HG03103 (cell line): ENCODE data around the gene NPY5R.

Source experiments
- ATAC-seq: cut with Tn5 transposase; IDR thresholded peaks from one replicate; pipeline ENCODE4 v1.9.1; 2021; ENCODE audit warnings: low read depth; ENCODE audit not compliant: unreplicated experiment

Gene NPY5R

DNA sequence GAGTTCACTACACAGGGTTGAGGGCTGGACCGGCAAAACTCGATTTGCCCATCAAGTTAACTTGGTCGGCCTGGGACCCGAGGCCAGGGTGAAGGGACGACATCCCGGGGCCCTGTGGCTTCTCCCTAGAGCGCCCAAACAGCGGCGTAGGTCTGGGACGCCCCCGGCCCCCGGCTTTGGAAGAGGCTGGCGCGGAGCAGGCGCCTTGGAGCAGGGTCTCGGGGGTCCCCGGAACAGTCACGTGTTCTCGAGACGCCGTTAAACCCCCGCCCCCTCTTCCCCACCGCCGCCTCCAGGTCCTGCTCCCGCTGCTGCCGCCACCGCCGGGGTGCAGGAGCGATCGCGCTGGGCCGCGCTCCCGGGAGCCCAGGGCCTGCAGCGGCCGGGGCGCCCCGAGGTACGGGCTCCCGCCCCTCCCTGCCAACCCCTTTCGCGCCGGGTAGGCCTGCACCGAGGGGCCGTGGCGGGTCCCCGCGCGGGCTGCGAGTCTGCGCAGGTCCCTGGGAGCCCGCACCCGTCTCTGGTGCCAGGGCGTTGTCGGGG is at the start of gene NPY5R:
NPY5R (plus strand) TSS at position 289 of the 543 bp plus-strand sequence. CDS start 6,382 bp downstream, outside the sequence.
- no peak for ATAC-seq

DNA sequence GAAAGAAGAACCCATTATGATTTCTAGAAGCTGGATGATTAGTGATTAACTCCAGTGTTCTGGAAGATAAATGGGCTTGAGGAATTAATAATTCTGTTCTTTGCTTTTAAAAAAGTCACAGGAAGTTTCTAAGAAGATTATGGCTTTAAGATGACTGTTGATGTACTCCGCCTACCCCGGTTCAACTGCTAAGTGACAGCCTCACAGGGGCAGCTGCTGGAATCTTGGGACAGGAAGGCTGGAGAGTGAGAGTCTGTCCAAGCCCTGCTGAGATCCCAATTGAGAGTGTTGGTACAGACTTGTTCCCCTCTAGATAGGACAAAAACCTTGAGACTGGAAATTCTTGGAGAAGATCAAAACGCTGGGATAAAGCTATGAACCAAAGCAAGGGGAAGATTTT is 48.6 kb upstream of the NPY5R start:
- ATAC-seq, result no peak

DNA sequence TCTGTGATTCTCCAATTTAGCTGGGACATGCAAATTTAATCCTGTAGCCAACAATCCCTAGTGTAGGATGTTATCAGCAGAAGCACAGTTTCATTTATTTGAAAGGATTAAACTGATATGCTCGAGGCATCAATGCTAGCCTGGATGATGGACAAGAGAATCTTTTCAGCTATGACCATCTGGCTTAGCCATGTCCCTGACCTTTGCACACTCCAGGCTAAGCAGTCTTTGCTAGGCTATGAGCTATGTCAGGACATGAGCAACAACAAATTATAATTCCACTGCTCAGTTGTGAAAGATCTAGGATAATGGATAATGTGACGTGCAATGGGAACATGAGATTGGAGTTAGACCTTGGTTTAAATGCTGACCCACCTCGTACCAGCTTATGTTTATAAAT is 43.2 kb upstream of the NPY5R start:
- ATAC-seq, result no peak

DNA sequence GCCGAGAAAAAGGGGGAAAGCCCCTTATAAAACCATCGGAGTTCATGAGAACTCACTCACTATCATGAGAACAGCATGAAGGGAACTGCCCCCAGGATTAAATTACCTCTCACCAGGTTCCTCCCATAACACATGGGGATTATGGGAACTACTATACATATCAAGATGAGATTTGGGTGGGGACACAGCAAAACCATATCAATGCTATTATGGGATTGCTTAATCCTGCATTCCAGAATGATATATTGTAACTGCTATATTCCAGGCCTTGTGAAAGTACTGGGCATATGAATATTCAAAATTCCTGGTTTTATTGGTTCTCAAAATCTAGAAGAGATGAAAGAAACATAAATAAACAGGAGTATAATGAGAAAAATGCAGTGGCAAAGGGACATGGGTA is 40.6 kb upstream of the NPY5R start:
- no peak for ATAC-seq

DNA sequence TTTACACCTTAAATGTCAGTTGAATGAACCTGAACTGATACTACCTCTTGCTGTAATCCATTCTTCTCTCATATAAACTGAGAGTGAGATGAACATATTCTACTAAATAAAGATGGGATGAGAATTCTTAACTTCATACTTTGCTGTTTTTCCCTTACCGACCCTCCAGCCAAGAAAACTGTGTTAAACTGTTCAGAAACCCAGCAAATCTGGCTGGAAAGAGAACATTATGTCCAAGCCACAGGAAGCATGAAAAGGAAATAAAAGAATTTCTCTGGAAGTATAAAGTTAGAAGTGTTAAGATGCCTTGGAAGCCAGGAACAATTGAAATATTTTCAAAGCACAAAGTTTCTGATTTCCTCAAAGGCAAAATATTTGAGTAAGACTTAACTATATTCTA is 34.2 kb upstream of the NPY5R start:
- no peak for ATAC-seq

DNA sequence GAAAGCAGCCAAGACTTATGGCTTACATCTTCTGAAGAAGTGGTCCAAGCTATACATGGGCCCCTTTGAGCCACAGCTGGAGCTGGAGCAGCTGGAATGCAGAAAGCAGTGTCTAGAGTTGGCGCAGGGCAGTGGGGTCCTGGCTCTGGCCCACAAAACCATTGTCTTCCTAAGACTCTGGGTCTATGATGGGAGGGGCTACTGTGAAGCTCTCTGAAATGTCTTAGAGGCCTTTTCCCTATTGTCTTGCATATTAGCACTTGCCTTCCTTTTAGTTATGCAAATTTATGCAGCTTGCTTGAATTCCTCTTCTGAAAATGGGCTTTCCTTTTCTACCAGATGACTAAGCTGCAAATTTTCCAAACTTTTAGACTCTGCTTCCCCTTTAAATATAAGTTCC is 26.6 kb upstream of the NPY5R start:
- ATAC-seq, result no peak

DNA sequence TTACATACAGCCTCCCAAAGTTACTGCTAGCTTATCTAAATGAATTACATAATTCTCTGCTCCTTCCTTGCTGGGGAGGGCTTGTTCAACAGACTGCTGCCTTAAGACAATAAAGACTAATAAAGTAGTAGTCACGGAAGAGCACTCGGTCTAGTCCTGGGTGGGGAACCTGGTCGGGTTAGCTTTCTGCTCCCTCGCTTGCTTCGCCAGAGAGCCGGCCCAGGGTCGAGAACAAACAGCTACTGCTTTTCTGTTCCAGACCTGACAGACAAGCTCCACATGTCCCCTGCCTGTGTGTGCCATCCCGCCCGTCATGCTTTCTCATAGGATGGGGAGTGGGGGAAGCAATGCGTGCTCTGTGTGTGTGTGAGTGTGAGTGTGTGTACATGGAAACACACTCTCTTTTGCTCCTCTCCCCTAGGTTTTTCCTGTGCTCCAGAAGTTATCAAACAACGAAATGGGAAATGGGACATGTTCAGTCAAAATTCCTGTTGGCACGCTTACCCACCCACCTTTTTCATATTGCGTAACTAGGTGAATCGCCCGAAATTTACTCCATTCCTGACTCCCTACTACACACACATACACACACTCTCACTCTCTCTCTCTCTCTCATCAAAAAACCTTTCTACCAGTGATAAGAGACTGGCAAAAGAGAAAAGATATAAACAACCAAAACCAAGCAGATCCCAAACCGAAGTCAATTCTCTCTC is 12.6 kb upstream of the NPY5R start:
- no peak for ATAC-seq

DNA sequence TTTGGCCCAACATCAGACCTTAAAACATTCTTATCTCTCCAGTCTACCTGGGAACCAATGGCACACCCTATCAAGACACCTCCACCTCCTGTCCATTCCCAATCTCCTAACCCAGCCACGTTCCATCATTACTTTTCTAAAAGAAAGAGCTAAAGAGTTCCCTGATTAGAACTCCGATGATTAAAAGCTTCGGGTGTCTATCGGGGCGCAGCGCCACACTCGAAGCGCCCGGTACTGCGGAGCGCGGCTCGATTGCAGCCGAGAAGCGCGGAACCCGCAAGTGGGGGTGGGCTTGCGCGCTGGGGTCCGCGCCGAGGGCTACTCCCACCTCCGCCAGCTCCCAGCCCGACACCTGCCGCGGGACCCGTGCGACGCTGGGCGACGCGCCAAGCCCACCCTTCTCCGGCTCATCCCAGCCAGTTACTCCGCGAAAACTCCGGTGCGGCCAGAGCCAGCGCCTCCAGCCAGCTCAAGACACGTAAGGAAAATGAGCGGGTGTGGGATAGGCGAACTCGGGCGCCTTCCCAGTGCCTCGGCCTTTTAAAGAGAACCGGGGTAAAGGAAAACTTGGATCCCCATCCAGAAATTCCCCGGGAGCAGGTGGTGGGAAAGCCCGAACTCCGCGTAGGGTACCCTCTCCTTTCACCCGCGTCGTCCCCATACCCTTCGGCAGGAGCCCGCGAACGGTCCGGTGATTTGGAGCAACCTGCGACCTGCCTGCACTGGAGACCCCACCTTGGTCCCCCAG is 11.9 kb upstream of the NPY5R start:
- ATAC-seq, result no peak

DNA sequence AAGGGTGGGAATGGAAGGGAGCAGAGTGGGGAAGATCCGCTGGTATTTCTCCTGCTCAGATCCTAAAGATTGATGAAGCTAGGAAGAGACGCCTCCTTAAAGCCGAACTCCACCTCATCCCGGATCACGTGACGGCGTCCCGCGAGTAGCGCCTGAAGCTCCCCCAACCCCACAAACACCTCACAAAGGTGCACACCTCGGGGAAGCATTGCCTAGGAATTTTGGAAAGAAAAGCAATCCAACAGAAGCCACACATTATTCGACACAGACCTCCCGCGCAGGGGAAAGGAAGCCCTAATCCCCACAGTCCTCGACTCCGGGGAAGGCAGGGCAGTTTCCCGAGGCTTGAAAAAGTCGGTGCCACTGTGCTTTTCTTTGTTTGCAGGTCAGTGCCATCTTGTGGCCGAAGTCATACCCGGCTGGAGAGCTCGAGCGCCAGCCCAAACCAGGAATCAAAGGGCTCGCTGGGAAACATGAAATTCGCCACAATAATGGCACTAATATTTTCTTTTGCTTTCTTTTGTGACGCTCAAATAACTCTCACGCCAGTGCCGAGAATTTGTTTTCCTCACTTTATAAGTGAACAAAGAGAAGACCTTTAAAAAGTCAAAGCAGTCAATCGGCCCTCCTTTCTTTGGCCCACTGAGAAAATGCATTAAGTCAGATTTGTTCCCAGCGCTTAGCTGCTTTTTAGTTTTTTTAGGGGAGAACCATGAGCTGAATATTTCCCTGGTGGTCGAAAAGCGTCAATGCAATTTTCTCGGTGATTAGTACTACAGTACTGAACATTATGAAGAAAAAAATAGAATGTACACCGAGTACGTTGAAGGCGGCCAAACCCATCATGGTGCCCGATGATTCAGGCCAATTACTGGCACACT is 10.9 kb upstream of the NPY5R start, which contains the start of gene NPY1R:
NPY1R (minus strand) TSS at position 71 of the 881 bp plus-strand sequence. CDS start 6,042 bp downstream, outside the sequence.
- ATAC-seq, result peak; percentile 82

DNA sequence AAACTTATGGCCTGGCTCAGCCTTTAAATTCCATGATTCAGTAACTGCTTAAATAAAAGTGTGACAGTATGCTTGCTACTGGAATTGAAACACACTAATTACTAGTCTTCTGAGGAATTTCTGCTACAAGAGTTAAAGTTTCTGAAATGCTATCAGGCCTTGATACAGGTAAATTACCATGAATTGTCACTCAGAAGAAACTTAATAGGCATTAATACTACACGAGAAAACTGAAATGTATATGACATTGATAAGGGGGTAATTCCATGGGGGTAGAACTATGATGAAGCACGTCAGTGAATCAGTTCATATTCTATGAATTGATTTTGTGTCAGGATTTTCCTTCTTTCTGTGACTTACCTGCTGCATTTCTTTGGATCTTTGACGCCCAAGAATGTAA is 8.3 kb upstream of the NPY5R start:
- ATAC-seq, result no peak

DNA sequence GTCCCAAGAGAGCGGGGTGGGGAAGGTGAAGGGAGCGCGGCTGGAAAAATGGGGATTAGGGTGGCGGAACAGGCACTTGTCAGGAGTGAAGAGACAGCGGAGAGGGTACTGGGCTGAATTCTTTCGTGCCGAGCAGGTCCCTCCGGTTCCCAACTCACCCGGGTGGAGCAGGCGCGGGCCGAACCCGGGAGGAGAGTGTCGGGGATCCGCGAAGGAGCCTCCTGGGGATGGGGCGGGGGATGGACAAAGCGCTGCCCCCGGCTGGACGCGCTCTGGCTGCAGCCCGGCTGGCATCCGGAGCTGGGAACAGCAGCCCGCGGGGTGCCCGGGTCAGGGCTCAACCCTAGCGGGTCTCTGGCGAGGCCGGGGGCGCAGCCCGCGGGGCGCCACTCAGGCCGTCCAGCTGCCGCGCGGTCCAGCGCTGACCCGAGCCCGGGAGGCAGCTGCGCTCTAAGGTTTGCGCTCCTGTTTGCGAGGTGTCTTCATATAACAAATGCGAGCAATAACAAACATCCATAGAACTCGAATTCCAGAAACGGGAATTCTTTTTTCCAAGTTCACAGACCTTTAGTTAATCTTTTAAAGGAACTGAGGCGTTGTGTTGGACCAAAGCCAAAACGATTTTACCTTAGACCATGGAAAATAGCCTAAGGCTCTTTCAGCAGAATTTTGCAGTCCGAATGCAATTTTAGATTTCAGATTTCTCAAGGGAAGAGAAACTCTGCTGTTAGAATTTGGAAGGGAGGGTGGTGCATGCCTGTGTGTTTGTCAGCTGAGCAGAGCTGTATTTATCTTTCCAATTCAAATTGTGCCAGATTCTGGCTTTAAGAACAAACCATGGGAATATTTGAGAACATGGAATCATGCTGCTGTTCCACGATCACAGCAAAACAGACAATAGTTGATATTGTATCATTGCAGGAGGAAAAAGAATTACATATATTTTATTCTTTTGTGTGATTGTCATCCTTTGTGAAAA is 744 bp downstream of the NPY5R start:
- ATAC-seq, result no peak

DNA sequence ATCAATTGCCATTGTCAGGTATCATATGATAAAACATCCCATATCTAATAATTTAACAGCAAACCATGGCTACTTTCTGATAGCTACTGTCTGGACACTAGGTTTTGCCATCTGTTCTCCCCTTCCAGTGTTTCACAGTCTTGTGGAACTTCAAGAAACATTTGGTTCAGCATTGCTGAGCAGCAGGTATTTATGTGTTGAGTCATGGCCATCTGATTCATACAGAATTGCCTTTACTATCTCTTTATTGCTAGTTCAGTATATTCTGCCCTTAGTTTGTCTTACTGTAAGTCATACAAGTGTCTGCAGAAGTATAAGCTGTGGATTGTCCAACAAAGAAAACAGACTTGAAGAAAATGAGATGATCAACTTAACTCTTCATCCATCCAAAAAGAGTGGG is 7.0 kb downstream of the NPY5R start:
- ATAC-seq, result no peak

DNA sequence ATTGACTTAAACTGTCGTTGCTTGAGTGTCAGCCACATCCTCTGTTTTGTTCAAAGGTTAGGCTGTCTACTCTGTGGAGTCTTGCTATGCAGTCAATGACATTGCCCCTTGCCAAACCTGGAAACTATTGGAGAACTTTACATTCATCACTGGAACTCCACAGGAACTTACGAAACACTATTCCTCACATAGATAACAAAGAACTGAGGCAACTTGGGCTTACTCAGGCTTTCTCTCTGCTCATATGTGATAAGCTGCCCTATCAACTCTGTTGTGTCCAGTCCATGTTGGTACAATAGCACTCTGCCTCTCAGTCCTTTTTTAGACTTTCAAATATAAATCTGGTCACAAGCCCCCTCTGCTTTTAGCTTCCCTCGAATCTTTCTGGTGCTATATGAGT is 9.4 kb downstream of the NPY5R start:
- no peak for ATAC-seq

DNA sequence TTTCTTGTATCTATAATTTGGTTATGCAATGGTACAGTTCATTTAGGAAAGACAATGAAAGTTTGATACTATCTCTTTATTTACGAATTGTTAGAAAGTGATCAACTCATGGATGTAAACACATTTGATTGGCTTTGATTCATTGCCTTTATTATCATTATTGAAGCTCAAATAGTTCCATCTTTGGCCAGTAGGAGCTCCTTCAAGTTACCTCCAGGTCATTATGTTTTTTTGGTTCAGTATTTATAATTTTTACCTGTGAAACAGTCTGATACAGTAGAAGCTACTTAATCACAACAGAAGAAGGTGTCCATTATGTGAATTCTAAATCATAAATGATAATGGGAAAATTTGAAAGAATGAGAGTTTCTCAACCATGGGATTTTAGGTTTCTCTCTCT is 12.4 kb downstream of the NPY5R start:
- no peak for ATAC-seq

DNA sequence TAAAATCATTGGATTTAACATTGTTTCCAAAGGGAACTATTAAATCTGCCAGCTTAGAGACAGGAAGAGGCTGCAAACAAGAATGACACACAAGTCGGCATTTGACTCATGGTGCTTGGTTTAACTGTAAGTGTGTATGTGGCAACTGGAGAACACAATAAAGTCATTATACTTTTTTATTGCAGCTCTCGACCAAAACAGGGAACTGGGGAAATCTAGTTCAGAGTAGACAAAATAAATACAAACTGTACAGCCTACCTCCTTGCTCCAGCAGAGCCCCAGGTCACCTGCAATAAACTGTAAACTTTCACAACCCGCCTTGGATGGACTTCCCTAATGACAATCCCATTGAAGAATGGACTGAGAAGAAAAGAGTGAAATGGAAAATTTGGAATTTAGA is 24.0 kb downstream of the NPY5R start:
- ATAC-seq, result no peak

DNA sequence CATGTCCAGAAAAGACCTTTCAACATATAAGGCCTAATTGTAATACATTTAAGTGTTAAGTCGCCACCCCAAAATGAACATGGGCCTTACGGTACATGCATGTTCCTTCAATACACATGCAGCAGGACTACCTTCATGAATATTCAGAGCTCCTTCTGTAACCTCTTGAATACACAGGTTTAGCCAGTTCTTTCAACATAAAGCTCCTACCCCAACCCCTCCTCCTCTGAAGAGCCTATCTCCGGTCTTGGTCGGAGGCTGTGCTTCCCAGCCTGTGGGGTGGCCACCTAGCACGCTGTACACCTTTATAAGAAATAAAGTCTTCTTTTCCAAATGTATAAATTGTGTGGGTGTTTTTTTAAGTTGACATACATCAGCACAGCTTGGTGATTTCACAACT is 28.3 kb downstream of the NPY5R start:
- ATAC-seq, result no peak

DNA sequence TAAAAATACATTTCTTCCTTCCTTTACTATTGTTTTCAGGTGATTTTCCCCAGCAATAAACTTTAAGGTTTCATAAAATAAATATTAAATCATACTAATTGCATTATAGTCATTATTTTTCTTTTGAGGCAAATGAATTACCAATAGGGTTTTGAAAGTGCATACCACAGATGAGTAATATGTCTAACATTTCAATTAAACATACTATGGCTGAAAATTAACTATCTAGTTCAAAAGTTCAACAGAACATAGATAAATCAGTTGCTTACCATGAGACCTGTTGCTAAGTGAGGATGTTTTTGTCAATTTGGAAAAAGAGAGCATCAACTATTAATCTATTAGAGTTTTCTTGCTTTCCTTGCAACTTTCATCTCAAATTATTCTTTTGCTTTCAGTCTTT is 35.0 kb downstream of the NPY5R start:
- ATAC-seq, result no peak

DNA sequence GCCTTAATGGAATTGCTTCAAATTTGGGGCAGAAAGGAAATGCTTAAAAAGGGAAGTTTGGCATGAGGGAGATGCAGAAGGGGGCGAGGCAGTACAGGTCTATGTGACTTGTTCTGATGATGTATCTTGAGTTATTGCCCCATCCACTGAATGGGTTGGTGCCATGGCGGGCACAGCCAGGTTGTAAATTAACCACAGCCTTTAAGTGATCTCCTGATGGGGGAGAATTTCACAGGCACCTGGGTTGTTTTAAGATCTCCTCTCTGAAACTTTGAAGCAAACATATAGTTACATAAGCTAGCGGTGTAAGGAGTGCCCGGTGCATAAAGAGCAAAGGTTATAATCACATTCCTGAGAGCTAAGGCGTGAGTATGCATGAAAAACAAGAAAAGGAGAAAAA is 37.0 kb downstream of the NPY5R start:
- ATAC-seq, result no peak

DNA sequence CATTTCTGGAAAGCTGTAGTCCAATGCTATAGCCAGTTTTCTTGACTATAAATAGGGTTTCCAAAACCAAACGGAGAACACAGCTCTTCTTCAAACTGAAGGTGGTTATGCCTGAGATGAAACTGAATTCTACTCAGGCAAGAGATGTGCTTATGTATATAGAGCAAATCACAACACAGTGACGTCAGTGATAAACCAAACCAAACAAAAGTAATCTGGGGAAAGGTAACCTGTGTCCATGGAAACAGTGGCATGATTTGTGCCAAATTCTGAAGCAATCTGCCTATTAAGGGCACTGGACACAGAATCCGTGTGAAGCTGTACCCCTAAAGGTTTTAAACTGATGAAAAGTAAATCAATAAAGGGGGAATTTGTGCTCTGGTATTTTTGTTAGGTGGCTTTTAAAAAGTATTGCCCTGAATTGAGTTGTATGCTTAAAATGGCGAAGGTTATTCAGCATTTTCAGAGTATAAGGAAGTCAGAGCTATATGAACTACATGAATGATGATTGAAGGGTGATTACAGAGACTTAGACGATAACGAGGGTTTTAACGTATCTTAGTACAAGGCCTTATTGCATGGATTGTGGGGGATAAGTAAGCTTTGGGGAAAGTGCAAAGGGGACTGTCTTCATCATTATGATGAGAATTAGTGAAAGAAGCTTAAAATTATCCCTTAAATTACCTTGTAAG is 38.6 kb downstream of the NPY5R start:
- ATAC-seq, result no peak
